AG09319 (cell line): ENCODE data around the gene ITIH2.

Source experiments
- DNase-seq: peaks from one replicate; pipeline ENCODE4 v3.0.0-alpha.2; 2010; ENCODE audit warnings: low read depth; ENCODE audit errors: extremely low read depth
- TF ChIP-seq, protein P1 (sequence below): IDR thresholded peaks from 2 replicates; pipeline ENCODE4 v1.5.1; 2011; ENCODE audit warnings: low read depth, mild to moderate bottlenecking, inconsistent platforms, low read length, moderate library complexity

ITIH2 gene

DNA sequence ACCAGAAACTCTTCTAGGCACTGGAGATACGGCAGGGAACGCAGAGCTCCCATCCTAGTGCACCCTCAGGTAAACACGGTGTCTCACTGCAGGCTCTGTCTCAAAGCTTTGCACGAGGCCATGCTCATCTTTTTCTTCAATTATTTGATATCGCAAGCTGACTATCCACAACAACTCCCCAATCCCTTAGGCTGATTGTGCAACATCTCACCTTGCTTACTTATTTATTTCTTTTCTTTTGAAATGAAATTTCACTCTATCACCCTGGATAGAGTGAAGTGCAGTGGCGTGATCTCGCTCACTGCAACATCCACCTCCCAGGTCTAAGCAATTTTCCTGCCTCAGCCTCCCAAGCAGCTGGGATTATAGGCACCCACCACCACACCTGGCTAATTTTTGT lies 12.4 kb downstream of the ITIH2 start:
- TF ChIP-seq, protein P1, sequence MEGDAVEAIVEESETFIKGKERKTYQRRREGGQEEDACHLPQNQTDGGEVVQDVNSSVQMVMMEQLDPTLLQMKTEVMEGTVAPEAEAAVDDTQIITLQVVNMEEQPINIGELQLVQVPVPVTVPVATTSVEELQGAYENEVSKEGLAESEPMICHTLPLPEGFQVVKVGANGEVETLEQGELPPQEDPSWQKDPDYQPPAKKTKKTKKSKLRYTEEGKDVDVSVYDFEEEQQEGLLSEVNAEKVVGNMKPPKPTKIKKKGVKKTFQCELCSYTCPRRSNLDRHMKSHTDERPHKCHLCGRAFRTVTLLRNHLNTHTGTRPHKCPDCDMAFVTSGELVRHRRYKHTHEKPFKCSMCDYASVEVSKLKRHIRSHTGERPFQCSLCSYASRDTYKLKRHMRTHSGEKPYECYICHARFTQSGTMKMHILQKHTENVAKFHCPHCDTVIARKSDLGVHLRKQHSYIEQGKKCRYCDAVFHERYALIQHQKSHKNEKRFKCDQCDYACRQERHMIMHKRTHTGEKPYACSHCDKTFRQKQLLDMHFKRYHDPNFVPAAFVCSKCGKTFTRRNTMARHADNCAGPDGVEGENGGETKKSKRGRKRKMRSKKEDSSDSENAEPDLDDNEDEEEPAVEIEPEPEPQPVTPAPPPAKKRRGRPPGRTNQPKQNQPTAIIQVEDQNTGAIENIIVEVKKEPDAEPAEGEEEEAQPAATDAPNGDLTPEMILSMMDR, result no peak
- DNase-seq, result no peak

DNA sequence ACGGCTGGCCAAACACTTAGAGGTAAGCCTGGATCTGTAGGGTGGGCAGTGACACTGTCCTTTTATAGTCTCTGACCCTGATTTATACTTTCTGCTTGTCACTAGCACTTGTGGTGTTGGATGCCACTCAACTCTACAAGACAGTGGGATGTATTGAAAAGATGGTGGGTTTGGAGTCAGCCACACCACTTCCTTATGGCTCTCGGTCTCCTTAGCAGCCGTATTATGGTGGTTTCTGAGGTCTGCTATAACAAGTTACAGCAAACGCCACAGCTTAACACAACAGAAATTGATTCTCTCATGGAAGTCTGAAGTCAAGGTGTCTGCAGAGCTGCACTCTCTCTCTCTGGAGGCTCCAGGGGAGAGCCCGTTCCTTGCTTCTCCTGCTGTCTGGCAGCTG lies 14.7 kb downstream of the ITIH2 start:
- no peak for DNase-seq
- TF ChIP-seq, protein P1, result no peak

DNA sequence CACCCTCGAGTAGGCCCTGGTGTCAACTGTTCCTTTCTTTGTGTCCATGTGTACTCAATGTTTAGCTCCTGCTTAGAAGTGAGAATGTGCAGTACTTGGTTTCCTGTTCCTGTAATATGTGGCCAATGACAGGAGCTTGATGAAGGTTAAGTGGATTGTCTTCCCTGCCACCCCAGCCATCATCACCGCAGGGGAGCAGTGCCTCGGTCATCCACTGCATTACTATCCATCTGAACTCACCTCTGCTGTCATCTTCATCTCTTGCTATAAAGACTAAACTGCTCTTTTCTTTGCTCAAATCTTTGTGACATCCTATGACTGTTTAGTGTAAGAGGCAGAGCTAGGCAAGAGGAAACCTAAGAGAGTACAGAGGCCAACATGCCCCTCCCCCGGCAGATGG lies 15.6 kb downstream of the ITIH2 start:
- no peak for DNase-seq
- TF ChIP-seq, protein P1, result no peak

DNA sequence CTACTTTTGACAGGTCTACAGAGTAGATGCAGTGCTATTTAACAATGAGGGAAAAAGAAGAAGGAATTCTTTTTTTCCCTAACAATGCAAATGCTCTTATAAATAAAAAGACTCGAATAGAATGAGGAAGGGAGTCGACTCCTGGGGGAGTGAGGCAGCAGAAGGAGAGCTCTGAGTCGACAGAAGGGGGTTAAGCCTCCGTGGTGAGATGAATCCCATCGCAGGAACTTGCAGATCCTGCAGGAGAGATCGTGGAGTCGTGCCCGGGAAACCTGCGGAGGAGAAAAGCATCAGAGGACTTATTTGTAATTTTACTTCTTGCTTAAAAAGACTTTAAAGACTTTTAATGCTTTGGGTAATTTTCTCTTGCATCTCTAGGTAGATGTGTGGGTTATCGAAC lies 17.4 kb downstream of the ITIH2 start:
- DNase-seq, result no peak
- TF ChIP-seq, protein P1, result no peak

DNA sequence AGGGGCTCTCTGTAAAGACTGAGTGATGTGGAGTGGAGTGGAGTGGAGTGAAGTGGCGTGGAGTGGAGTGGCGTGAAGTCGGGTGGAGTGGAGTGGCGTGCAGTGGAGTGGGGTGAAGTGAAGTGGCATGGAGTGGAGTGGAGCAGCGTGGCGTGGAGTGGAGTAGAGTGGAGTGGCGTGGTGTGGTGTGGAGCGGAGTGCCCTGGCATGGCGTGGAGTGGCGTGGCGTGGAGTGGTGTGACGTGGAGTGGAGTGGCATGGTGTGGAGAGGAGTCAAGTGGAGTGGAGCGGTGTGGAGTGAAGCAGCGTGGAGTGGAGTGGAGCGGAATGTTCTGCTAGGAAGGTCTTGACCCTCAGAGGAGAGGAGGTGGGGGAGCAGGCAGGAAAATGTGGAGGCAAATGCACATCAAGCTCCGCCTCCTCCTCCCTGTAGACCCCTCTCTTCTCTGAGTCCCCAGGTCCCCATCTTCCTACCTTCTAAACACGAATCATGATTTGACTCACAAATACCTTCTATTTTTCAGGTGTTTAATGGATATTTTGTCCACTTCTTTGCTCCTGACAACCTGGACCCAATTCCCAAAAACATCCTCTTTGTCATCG lies 19.9 kb downstream of the ITIH2 start:
- no peak for DNase-seq
- TF ChIP-seq, protein P1, result no peak

DNA sequence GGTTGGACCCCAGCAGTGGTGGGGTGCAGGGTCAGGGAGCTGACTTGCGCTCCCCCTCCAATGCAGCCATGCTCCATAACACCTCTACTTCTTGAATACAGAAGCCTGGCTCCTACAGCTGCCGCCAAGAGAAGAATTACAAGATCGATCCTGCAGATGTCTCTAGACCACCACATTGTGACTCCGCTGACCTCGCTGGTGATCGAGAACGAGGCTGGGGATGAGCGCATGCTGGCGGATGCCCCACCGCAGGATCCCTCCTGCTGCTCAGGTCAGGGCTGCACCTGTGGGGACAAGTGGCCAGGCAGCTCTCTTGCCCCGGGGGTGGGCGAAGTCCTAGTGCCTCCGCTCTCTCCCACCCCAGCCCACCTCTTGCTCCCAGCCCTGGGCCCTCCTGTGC lies 31.7 kb downstream of the ITIH2 start:
- TF ChIP-seq, protein P1, result no peak
- DNase-seq, result no peak

DNA sequence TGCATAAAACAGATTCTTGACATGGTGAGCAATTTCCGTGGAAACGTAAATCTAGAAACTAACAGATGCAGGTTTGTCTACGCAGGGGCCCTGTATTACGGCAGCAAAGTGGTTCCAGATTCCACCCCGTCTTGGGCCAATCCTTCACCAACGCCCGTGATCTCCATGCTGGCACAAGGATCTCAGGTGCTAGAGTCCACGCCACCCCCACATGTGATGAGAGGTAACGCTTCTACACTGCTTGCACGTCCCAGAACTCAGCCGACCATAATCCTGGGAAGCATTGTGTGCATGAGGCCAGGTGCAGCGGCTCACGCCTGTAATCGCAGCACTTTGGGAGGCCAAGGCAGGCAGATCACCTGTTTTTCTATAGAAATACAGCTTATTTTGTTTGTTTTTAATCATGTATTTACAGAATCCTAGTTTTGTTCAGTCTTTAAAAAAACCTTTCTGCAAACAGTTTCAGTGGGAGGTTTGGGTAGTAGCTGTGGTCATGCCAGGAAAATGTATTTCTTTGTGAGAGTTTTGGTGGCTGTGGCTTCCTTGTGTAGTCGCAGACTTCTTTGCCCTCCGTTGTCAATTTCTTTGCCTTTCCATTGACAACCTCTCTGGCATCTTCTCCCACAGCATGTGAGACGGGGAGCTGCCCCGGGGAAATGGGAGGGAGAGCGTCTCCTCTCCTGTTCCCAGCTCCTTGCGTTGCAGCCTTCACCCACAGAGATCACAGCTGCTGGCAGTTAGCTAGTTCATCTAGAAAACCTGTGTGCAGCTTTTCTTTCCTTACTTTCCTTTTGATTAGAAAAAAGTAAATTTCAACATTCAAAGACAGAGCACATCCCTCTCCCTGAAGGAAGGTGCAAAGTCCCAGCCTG lies 35.7 kb downstream of the ITIH2 start:
- TF ChIP-seq, protein P1, result no peak
- DNase-seq, result no peak
